HepG2 (cell line): Measurements from ENCODE around the gene SREBF1. TPM values are rescaled to one million over a fixed set of nuclear protein-coding genes. Genes with fewer than 3 reads are reported as not detected.

Experiments used
- ATAC-seq: fragments of 200-7000 bp; cut with Tn5 transposase; 3 replicates; pipeline ENCODE4 v1.9.1; 2020; ENCODE audit warnings: mild to moderate bottlenecking, moderate library complexity
- BruUV-seq: library from RNA; stranded (reverse); fragments of 400-500 nt; replicated peaks from 2 replicates; lab custom pipeline; 2021; lab: Mats Ljungman, UMichigan
- CTCF ChIA-PET: fragments of 300-600 bp; formaldehyde crosslinking; extraction: SDS; loops from one replicate; lab custom pipeline; 2021; ENCODE audit warnings: low total read pairs, inconsistent platforms, low intra/inter-chr PET ratio; lab: Yijun Ruan, JAX
- POLR2A ChIA-PET: fragments of 350-600 bp; sonication (Branson Sonifier 250); formaldehyde crosslinking; loops from one replicate; lab custom pipeline; 2020; ENCODE audit warnings: antibody characterized with exemption, inconsistent platforms; lab: Yijun Ruan, JAX
- DNase-seq: peaks from one replicate; pipeline ENCODE4 v3.0.0-alpha.2; 2015; ENCODE audit warnings: low spot score
- FAIRE-seq: peaks from 3 replicates; lab custom pipeline; 2011; peaks lifted over from hg19 to GRCh38; lab: Jason Lieb, UNC
- H2AFZ ChIP-seq: one replicate; pipeline ENCODE4 v1.6.1; 2011; ENCODE audit warnings: low read length, inconsistent platforms
- H3K27ac ChIP-seq: fragments of 300-600 bp; 3 replicates; pipeline ENCODE4 v1.8.0; 2011; ENCODE audit warnings: mixed run types, mild to moderate bottlenecking, mixed read lengths, low read length, inconsistent platforms; ENCODE audit not compliant: insufficient read depth; ENCODE audit errors: extremely low read length
- H3K27me3 ChIP-seq, 2 experiments: fragments of 200-600 bp in 1 of 2; 2 replicates in 1 of 2; 3 replicates in 1 of 2; pipeline versions ENCODE4 v1.6.0 to v1.8.0; 2011; ENCODE audit warnings: low read length in 2 of 2, mild to moderate bottlenecking in 2 of 2, moderate library complexity in 2 of 2, inconsistent platforms in 1 of 2; ENCODE audit not compliant: insufficient read depth in 2 of 2, control insufficient read depth in 1 of 2
- H3K36me3 ChIP-seq, 2 experiments: fragments of 200-600 bp in 1 of 2; replicated peaks in 1 of 2; 2 replicates in 1 of 2; 3 replicates in 1 of 2; pipeline versions ENCODE4 v1.5.1 to v1.8.0; 2011; ENCODE audit warnings: low read length in 2 of 2, inconsistent platforms in 1 of 2; ENCODE audit not compliant: insufficient read depth in 2 of 2, control insufficient read depth in 1 of 2
- H3K4me1 ChIP-seq: 2 replicates; pipeline ENCODE4 v1.5.1; 2012; ENCODE audit warnings: low read length, inconsistent platforms; ENCODE audit not compliant: insufficient read depth
- H3K4me2 ChIP-seq: 2 replicates; pipeline ENCODE4 v1.6.0; 2011; ENCODE audit warnings: low read depth, low read length, inconsistent platforms
- H3K4me3 ChIP-seq, 3 experiments: fragments of 200-600 bp in 1 of 3; sonication (generic), shearing (Covaris generic) in 1 of 3; replicated peaks in 1 of 3; 2 replicates each; pipeline ENCODE4 v1.5.1; 2011 to 2016; ENCODE audit warnings: low read length in 3 of 3, inconsistent platforms in 2 of 3, low read depth in 2 of 3, mild to moderate bottlenecking in 2 of 3, control low read depth in 1 of 3, mixed read lengths in 1 of 3; ENCODE audit not compliant: insufficient read depth in 1 of 3
- H3K79me2 ChIP-seq: one replicate; pipeline ENCODE4 v1.6.1; 2011; ENCODE audit warnings: low read length, inconsistent platforms; ENCODE audit not compliant: insufficient read depth
- H3K9ac ChIP-seq: 2 replicates; pipeline ENCODE4 v1.6.0; 2011; ENCODE audit warnings: mild to moderate bottlenecking, low read depth, low read length, inconsistent platforms; ENCODE audit not compliant: insufficient read depth
- H3K9me3 ChIP-seq: 2 replicates; pipeline ENCODE4 v1.5.1; 2012; ENCODE audit warnings: mild to moderate bottlenecking, low read length
- H4K20me1 ChIP-seq: 2 replicates; pipeline ENCODE4 v1.6.0; 2011; ENCODE audit warnings: inconsistent platforms, mild to moderate bottlenecking, low read length, moderate library complexity; ENCODE audit not compliant: insufficient read depth
- CBX5 ChIP-seq: sonication (generic); formaldehyde crosslinking; IDR thresholded peaks from 2 replicates; pipeline ENCODE4 v1.4.0; 2020; ENCODE audit warnings: missing genetic modification reagents, borderline replicate concordance
- DNMT1 ChIP-seq: sonication (generic); formaldehyde crosslinking; IDR thresholded peaks from 2 replicates; pipeline ENCODE4 v1.5.1; 2020; ENCODE audit warnings: mild to moderate bottlenecking, missing genetic modification reagents
- FOXA3 ChIP-seq: IDR thresholded peaks from 2 replicates; pipeline ENCODE4 v1.6.1; 2016; ENCODE audit warnings: missing genetic modification reagents, missing compliant biosample characterization
- HMG20A ChIP-seq: IDR thresholded peaks from 2 replicates; pipeline ENCODE4 v1.6.1; 2016; ENCODE audit warnings: borderline replicate concordance
- PAX8 ChIP-seq: sonication (generic); formaldehyde crosslinking; IDR thresholded peaks from 2 replicates; pipeline ENCODE4 v1.8.0; 2022; ENCODE audit warnings: mild to moderate bottlenecking, missing genetic modification reagents, borderline replicate concordance
- RNF2 ChIP-seq: fragments of 450-650 bp; conservative IDR thresholded peaks from 2 replicates; pipeline ENCODE4 v1.6.1; 2016; ENCODE audit warnings: low read depth
- YY1 ChIP-seq: IDR thresholded peaks from 2 replicates; pipeline ENCODE4 v1.6.1; 2011; ENCODE audit warnings: low read length, low read depth, moderate library complexity, mild to moderate bottlenecking; ENCODE audit not compliant: insufficient read depth, insufficient replicate concordance
- ZNF225 ChIP-seq: sonication (generic); formaldehyde crosslinking; IDR thresholded peaks from 2 replicates; pipeline ENCODE4 v1.4.0; 2020; ENCODE audit warnings: mild to moderate bottlenecking, missing genetic modification reagents
- ZNF251 ChIP-seq: sonication (generic); formaldehyde crosslinking; IDR thresholded peaks from 2 replicates; pipeline ENCODE4 v1.9.0; 2021; ENCODE audit warnings: mild to moderate bottlenecking, missing genetic modification reagents
- ZNF639 ChIP-seq: conservative IDR thresholded peaks from 2 replicates; pipeline ENCODE4 v1.6.1; 2018; ENCODE audit warnings: missing genetic modification reagents
- ZNF703 ChIP-seq: sonication (generic); formaldehyde crosslinking; IDR thresholded peaks from 2 replicates; pipeline ENCODE4 v1.5.1; 2020; ENCODE audit warnings: missing genetic modification reagents, mild to moderate bottlenecking, moderate library complexity, borderline replicate concordance
- ZNF788 ChIP-seq: sonication (generic); formaldehyde crosslinking; IDR thresholded peaks from 2 replicates; pipeline ENCODE4 v1.5.0; 2020; ENCODE audit warnings: mild to moderate bottlenecking, missing genetic modification reagents, borderline replicate concordance
- ZNF850 ChIP-seq: sonication (generic); formaldehyde crosslinking; conservative IDR thresholded peaks from 2 replicates; pipeline ENCODE4 v1.9.0; 2021; ENCODE audit warnings: mild to moderate bottlenecking, missing genetic modification reagents
- ZNF883 ChIP-seq: sonication (generic); formaldehyde crosslinking; IDR thresholded peaks from 2 replicates; pipeline ENCODE4 v1.5.1; 2020; ENCODE audit warnings: mild to moderate bottlenecking, missing genetic modification reagents; ENCODE audit errors: not compliant biosample characterization
- WGBS: methylation state at CpG from one replicate; pipeline ENCODE4 v1.1.6; 2017; ENCODE audit warnings: low lambda C conversion rate; 5-methylcytosine and 5-hydroxymethylcytosine counted together
- in situ Hi-C: cut with HindIII; loops from 2 replicates; pipeline ENCODE4 v1.10.0; 2017; ENCODE audit warnings: low pct_unique_long_range_greater_than_20kb; ENCODE audit not compliant: extremely low pct_ligation_motif_present
- intact Hi-C: fragments of 100-400 bp; cut with micrococcal nuclease; formaldehyde crosslinking; loops from one replicate; pipeline ENCODE4 v1.10.0; 2022; ENCODE audit not compliant: unreplicated experiment
- polyA plus RNA-seq, 8 experiments: library from polyadenylated mRNA; depleted of rRNA in 3 of 8; stranded (reverse) in 7 of 8; unstranded in 1 of 8; fragments of >200 nt; fragmentation: Illumina TruSeq in 4 of 8; extraction: Trizol in 4 of 8; gene quantifications; 2 replicates each; pipeline versions ENCODE4 v1.2.1 to v1.2.3, GENCODE V29; 2011 to 2016; ENCODE audit warnings: low read depth in 4 of 8, missing spikeins in 1 of 8, mixed read lengths in 1 of 8; ENCODE audit not compliant: insufficient read depth in 1 of 8
- total RNA-seq, 5 experiments: library from RNA; depleted of rRNA; stranded (reverse); fragments of >200 nt; fragmentation: Illumina TruSeq; extraction: Trizol; gene quantifications; 2 replicates each; pipeline ENCODE4 v1.2.3, GENCODE V29; 2016; ENCODE audit warnings: low read depth in 1 of 5

Gene SREBF1
- total and polyA plus RNA-seq, 2 of the 13 experiments (the other 11 are each of a cell fraction or from before 2014, with no cell fraction given), result 34.3 to 38.0 TPM

GRCh38 chr17:17844079-17844478, 7.3 kb upstream of the SREBF1 start:
- Histone ChIP-seq H3K79me2 (no peaks in the 10 kb centered on the region), H3K4me2 (no peak overlapping the region), H3K27me3 (no peaks in the 10 kb centered on the region; a peak in 2 of 5 replicates), H4K20me1 (no peaks in the 10 kb centered on the region), H3K27ac (no peak overlapping the region), H3K9ac (no peak overlapping the region), H2AFZ (no peak overlapping the region), H3K4me3 (no peak overlapping the region), H3K4me1 (peaks cover 67% of the 10 kb centered on the region), H3K9me3 (no peaks in the 10 kb centered on the region), H3K36me3 (no peaks in the 10 kb centered on the region)
- intact Hi-C loops (no loop called here), in situ Hi-C loops (no loop called here)
- ATAC-seq (no peak), FAIRE-seq (no peak), DNase-seq (no peak)
- no TSS peak for BruUV-seq
- TF ChIP-seq FOXA3 (no peak), ZNF850 (no peak), PAX8 (CRISPR knock-in tag) (no peak), ZNF225 (CRISPR knock-in tag) (no peak), RNF2 (no peak), ZNF883 (CRISPR knock-in tag) (no peak), ZNF639 (CRISPR knock-in tag) (no peak), DNMT1 (CRISPR knock-in tag) (no peak), YY1 (no peak), CBX5 (CRISPR knock-in tag) (no peak), HMG20A (no peak), ZNF251 (CRISPR knock-in tag) (no peak), ZNF788 (CRISPR knock-in tag) (no peak), ZNF703 (CRISPR knock-in tag) (no peak)
- WGBS, result 76% methylated on average over 7 of the region's 7 CpGs
- ChIA-PET POLR2A (no interaction called here), CTCF (no interaction called here)
